Neural progenitor cell (in vitro differentiated cells): ENCODE measurements around the gene MTCL1. TPM values are rescaled to one million over a fixed set of nuclear protein-coding genes. Genes with fewer than 3 reads are reported as not detected.

ENCODE experiments used
- DNase-seq: peaks from one replicate; pipeline ENCODE4 v3.0.0-alpha.2; 2016; ENCODE audit warnings: low spot score
- H2AFZ ChIP-seq: fragments of 200-600 bp; sonication (generic); replicated peaks from 2 replicates; pipeline ENCODE4 v1.6.1; 2016; ENCODE audit warnings: antibody characterized with exemption
- H3F3A ChIP-seq: fragments of 200-600 bp; sonication (generic); 2 replicates; pipeline ENCODE4 v1.6.1; 2016; ENCODE audit warnings: antibody characterized with exemption, low read depth
- H3K27ac ChIP-seq: fragments of 200-600 bp; sonication (generic); 2 replicates; pipeline ENCODE4 v1.5.1; 2016; ENCODE audit warnings: mild to moderate bottlenecking
- H3K27me3 ChIP-seq: fragments of 200-600 bp; sonication (generic); 2 replicates; pipeline ENCODE4 v1.6.1; 2016; ENCODE audit warnings: mild to moderate bottlenecking, moderate library complexity
- H3K36me3 ChIP-seq: fragments of 200-600 bp; sonication (generic); 2 replicates; pipeline ENCODE4 v1.5.1; 2016
- H3K4me1 ChIP-seq: fragments of 200-600 bp; sonication (generic); 2 replicates; pipeline ENCODE4 v1.6.1; 2016; ENCODE audit warnings: mixed run types
- H3K4me2 ChIP-seq: fragments of 200-600 bp; sonication (generic); 2 replicates; pipeline ENCODE4 v1.6.1; 2016
- H3K4me3 ChIP-seq: fragments of 200-600 bp; sonication (generic); 2 replicates; pipeline ENCODE4 v1.5.1; 2016
- H3K79me2 ChIP-seq: fragments of 200-600 bp; sonication (generic); 2 replicates; pipeline ENCODE4 v1.6.1; 2016; ENCODE audit warnings: low read depth
- H3K9ac ChIP-seq: fragments of 200-600 bp; sonication (generic); 2 replicates; pipeline ENCODE4 v1.6.1; 2016
- H3K9me3 ChIP-seq: fragments of 200-600 bp; sonication (generic); 2 replicates; pipeline ENCODE4 v1.5.1; 2016; ENCODE audit warnings: low read depth
- H4K20me1 ChIP-seq: fragments of 200-600 bp; sonication (generic); 2 replicates; pipeline ENCODE4 v1.6.1; 2016; ENCODE audit warnings: low read depth
- H3K27ac Mint-ChIP-seq: 3 replicates; pipeline ENCODE4 v1.8.0; 2021; ENCODE audit warnings: mixed read lengths
- H3K27me3 Mint-ChIP-seq: 2 replicates; pipeline ENCODE4 v1.8.0; 2022; ENCODE audit warnings: low read depth, mild to moderate bottlenecking, inconsistent platforms, moderate library complexity, mixed read lengths; ENCODE audit not compliant: insufficient read depth
- H3K36me3 Mint-ChIP-seq: 3 replicates; pipeline ENCODE4 v1.8.0; 2021; ENCODE audit warnings: mixed read lengths
- H3K4me1 Mint-ChIP-seq: 3 replicates; pipeline ENCODE4 v1.8.0; 2021; ENCODE audit warnings: mixed read lengths
- H3K4me3 Mint-ChIP-seq: 3 replicates; pipeline ENCODE4 v1.8.0; 2021; ENCODE audit warnings: mild to moderate bottlenecking, moderate library complexity, mixed read lengths
- H3K9me3 Mint-ChIP-seq: 3 replicates; pipeline ENCODE4 v1.8.0; 2020; ENCODE audit warnings: mixed read lengths
- CTCF ChIP-seq: fragments of 200-600 bp; sonication (generic); IDR thresholded peaks from 2 replicates; pipeline ENCODE4 v1.5.1; 2017; ENCODE audit warnings: antibody characterized with exemption, mild to moderate bottlenecking
- EZH2 ChIP-seq: fragments of 200-600 bp; sonication (generic); IDR thresholded peaks from 2 replicates; pipeline ENCODE4 v1.6.1; 2017; ENCODE audit warnings: antibody characterized with exemption, mild to moderate bottlenecking, moderate library complexity
- EZH2phosphoT487 ChIP-seq: fragments of 200-600 bp; sonication (generic); IDR thresholded peaks from 2 replicates; pipeline ENCODE4 v1.6.1; 2017; ENCODE audit warnings: antibody characterized with exemption
- total RNA-seq: library from RNA; depleted of rRNA; stranded (reverse); fragments of >200 nt; gene quantifications from 2 replicates; pipeline ENCODE4 v1.2.3, GENCODE V29; 2015; ENCODE audit warnings: low replicate concordance

Gene MTCL1
- total RNA-seq, 1 donor from 2014 or later, result 36.9 TPM

- Histone ChIP-seq H3K4me3 (no peak overlapping the region), H3K4me2 (peak overlapping the region; percentile 86), H3K27me3 (no peaks in the 10 kb centered on the region), H3K4me1 (peaks cover 21% of the 10 kb centered on the region), H2AFZ (no peak overlapping the region), H4K20me1 (peaks cover 11% of the 10 kb centered on the region), H3K27ac (no peak overlapping the region), H3K36me3 (no peaks in the 10 kb centered on the region), H3K9me3 (no peaks in the 10 kb centered on the region), H3K9ac (no peak overlapping the region), H3F3A (peaks cover 34% of the 10 kb centered on the region), H3K79me2 (peaks cover 19% of the 10 kb centered on the region)
- Mint-ChIP-seq H3K4me3 (peak overlapping the region; percentile 87), H3K9me3 (no peaks in the 10 kb centered on the region), H3K27ac (no peak overlapping the region), H3K36me3 (no peaks in the 10 kb centered on the region), H3K4me1 (peaks cover 25% of the 10 kb centered on the region), H3K27me3 (peaks cover 17% of the 10 kb centered on the region)
- DNase-seq, result no peak
- TF ChIP-seq EZH2phosphoT487 (no peak), CTCF (no peak), EZH2 (no peak)
Observed at GRCh38 chr18:8702668-8703067, 2.7 kb upstream of the MTCL1 start.

GRCh38 chr18:8703092-8703709 is 2.2 kb upstream of the MTCL1 start:
- DNase-seq, result peak; percentile 76
- Histone ChIP-seq H2AFZ (peak overlapping the region; percentile 67), H3K27ac (no peak overlapping the region), H3K4me3 (no peak overlapping the region), H3K79me2 (peaks cover 24% of the 10 kb centered on the region), H3F3A (peaks cover 37% of the 10 kb centered on the region), H4K20me1 (peaks cover 17% of the 10 kb centered on the region), H3K9ac (no peak overlapping the region), H3K4me2 (peak overlapping the region; percentile 86), H3K4me1 (peaks cover 27% of the 10 kb centered on the region), H3K36me3 (no peaks in the 10 kb centered on the region), H3K27me3 (no peaks in the 10 kb centered on the region), H3K9me3 (no peaks in the 10 kb centered on the region)
- Mint-ChIP-seq H3K36me3 (no peaks in the 10 kb centered on the region), H3K27me3 (peaks cover 17% of the 10 kb centered on the region), H3K9me3 (no peaks in the 10 kb centered on the region), H3K27ac (no peak overlapping the region), H3K4me3 (peak overlapping the region; percentile 87), H3K4me1 (peaks cover 31% of the 10 kb centered on the region)
- TF ChIP-seq EZH2phosphoT487, result no peak
- TF ChIP-seq EZH2, result no peak
- TF ChIP-seq CTCF, result no peak

GRCh38 chr18:8703781-8704301 is 1.5 kb upstream of the MTCL1 start:
- Mint-ChIP-seq H3K27ac (no peak overlapping the region), H3K9me3 (no peaks in the 10 kb centered on the region), H3K4me3 (peak overlapping the region; percentile 87), H3K4me1 (peaks cover 37% of the 10 kb centered on the region), H3K36me3 (no peaks in the 10 kb centered on the region), H3K27me3 (peaks cover 19% of the 10 kb centered on the region)
- TF ChIP-seq EZH2phosphoT487 (no peak), CTCF (no peak), EZH2 (no peak)
- Histone ChIP-seq H3K9ac (no peak overlapping the region), H3F3A (peaks cover 40% of the 10 kb centered on the region), H3K27me3 (no peaks in the 10 kb centered on the region), H3K36me3 (no peaks in the 10 kb centered on the region), H3K27ac (no peak overlapping the region), H3K9me3 (no peaks in the 10 kb centered on the region), H4K20me1 (peaks cover 23% of the 10 kb centered on the region), H2AFZ (peak overlapping the region; percentile 67), H3K4me2 (peak overlapping the region; percentile 86), H3K4me1 (peaks cover 30% of the 10 kb centered on the region), H3K79me2 (peaks cover 31% of the 10 kb centered on the region), H3K4me3 (peak overlapping the region; percentile 87)
- DNase-seq, result no peak
